ENCODE results near the gene RIMBP2.

The RIMBP2 gene

GRCh38 chr12:130572553-130572952 lies 143.5 kb downstream of the RIMBP2 start:
- Mint-ChIP-seq H3K27me3 (no peaks in the 10 kb centered on the region), H3K27ac (no peak overlapping the region), H3K4me3 (no peak overlapping the region), H3K9me3 (no peaks in the 10 kb centered on the region), H3K4me1 (ENCODE audit: low read depth) (no peaks in the 10 kb centered on the region), H3K36me3 (ENCODE audit: low read depth) (no peaks in the 10 kb centered on the region)

GRCh38 chr12:130571734-130572133 lies 144.4 kb downstream of the RIMBP2 start:
- Mint-ChIP-seq H3K4me3 (no peak overlapping the region), H3K9me3 (peaks cover 3% of the 10 kb centered on the region), H3K36me3 (ENCODE audit: low read depth) (no peaks in the 10 kb centered on the region), H3K4me1 (ENCODE audit: low read depth) (no peaks in the 10 kb centered on the region), H3K27ac (no peak overlapping the region), H3K27me3 (no peaks in the 10 kb centered on the region)

GRCh38 chr12:130571089-130571488 lies 145.0 kb downstream of the RIMBP2 start:
- no peaks in the 10 kb centered on the region for H3K4me1 Mint-ChIP-seq (ENCODE audit: low read depth)
- H3K36me3 Mint-ChIP-seq (ENCODE audit: low read depth), result no peaks in the 10 kb centered on the region
- peaks cover 7% of the 10 kb centered on the region for H3K9me3 Mint-ChIP-seq
- H3K27ac Mint-ChIP-seq, result no peak overlapping the region
- no peak overlapping the region for H3K4me3 Mint-ChIP-seq
- H3K27me3 Mint-ChIP-seq, result no peaks in the 10 kb centered on the region

GRCh38 chr12:130569521-130569920 lies 146.6 kb downstream of the RIMBP2 start:
- no peak overlapping the region for H3K4me3 Mint-ChIP-seq

GRCh38 chr12:130568501-130568900 lies 147.6 kb downstream of the RIMBP2 start:
- Mint-ChIP-seq H3K36me3 (ENCODE audit: low read depth) (no peaks in the 10 kb centered on the region), H3K9me3 (peaks cover 15% of the 10 kb centered on the region), H3K4me3 (no peak overlapping the region), H3K4me1 (ENCODE audit: low read depth) (no peaks in the 10 kb centered on the region), H3K27ac (no peak overlapping the region), H3K27me3 (no peaks in the 10 kb centered on the region)

More at GRCh38 chr12:130569521-130569920, 146.6 kb downstream of the RIMBP2 start:
- Mint-ChIP-seq H3K4me1 (ENCODE audit: low read depth) (no peaks in the 10 kb centered on the region), H3K27ac (no peak overlapping the region), H3K9me3 (peaks cover 15% of the 10 kb centered on the region), H3K36me3 (ENCODE audit: low read depth) (no peaks in the 10 kb centered on the region), H3K27me3 (no peaks in the 10 kb centered on the region)

GRCh38 chr12:130568041-130568440 lies 148.1 kb downstream of the RIMBP2 start:
- H3K36me3 Mint-ChIP-seq (ENCODE audit: low read depth), result no peaks in the 10 kb centered on the region
- H3K27me3 Mint-ChIP-seq, result no peaks in the 10 kb centered on the region
- no peak overlapping the region for H3K27ac Mint-ChIP-seq
- peaks cover 15% of the 10 kb centered on the region for H3K9me3 Mint-ChIP-seq
- H3K4me1 Mint-ChIP-seq (ENCODE audit: low read depth), result no peaks in the 10 kb centered on the region
- H3K4me3 Mint-ChIP-seq, result no peak overlapping the region

- H3K4me1 Mint-ChIP-seq (ENCODE audit: low read depth), result no peaks in the 10 kb centered on the region
- H3K36me3 Mint-ChIP-seq (ENCODE audit: low read depth), result no peaks in the 10 kb centered on the region
- no peak overlapping the region for H3K27ac Mint-ChIP-seq
- no peaks in the 10 kb centered on the region for H3K27me3 Mint-ChIP-seq
- H3K9me3 Mint-ChIP-seq, result peaks cover 15% of the 10 kb centered on the region
- no peak overlapping the region for H3K4me3 Mint-ChIP-seq
Observed at GRCh38 chr12:130566446-130567155, 149.5 kb downstream of the RIMBP2 start.

- Mint-ChIP-seq H3K9me3 (peaks cover 15% of the 10 kb centered on the region), H3K4me1 (ENCODE audit: low read depth) (no peaks in the 10 kb centered on the region), H3K27ac (no peak overlapping the region), H3K4me3 (no peak overlapping the region), H3K36me3 (ENCODE audit: low read depth) (no peaks in the 10 kb centered on the region), H3K27me3 (no peaks in the 10 kb centered on the region)
Observed at GRCh38 chr12:130565189-130565588, 150.9 kb downstream of the RIMBP2 start.

- H3K4me1 Mint-ChIP-seq (ENCODE audit: low read depth), result no peaks in the 10 kb centered on the region
- H3K27me3 Mint-ChIP-seq, result no peaks in the 10 kb centered on the region
- H3K36me3 Mint-ChIP-seq (ENCODE audit: low read depth), result no peaks in the 10 kb centered on the region
- H3K27ac Mint-ChIP-seq, result no peak overlapping the region
- no peak overlapping the region for H3K4me3 Mint-ChIP-seq
- peaks cover 15% of the 10 kb centered on the region for H3K9me3 Mint-ChIP-seq
Observed at GRCh38 chr12:130563323-130563722, 152.8 kb downstream of the RIMBP2 start.

GRCh38 chr12:130562716-130563115 lies 153.4 kb downstream of the RIMBP2 start:
- Mint-ChIP-seq H3K36me3 (ENCODE audit: low read depth) (no peaks in the 10 kb centered on the region), H3K4me3 (no peak overlapping the region), H3K27ac (no peak overlapping the region), H3K9me3 (peaks cover 15% of the 10 kb centered on the region), H3K27me3 (peaks cover 5% of the 10 kb centered on the region), H3K4me1 (ENCODE audit: low read depth) (no peaks in the 10 kb centered on the region)

GRCh38 chr12:130560321-130560720 lies 155.8 kb downstream of the RIMBP2 start:
- H3K4me3 Mint-ChIP-seq, result no peak overlapping the region

GRCh38 chr12:130559806-130560205 lies 156.3 kb downstream of the RIMBP2 start:
- Mint-ChIP-seq H3K36me3 (ENCODE audit: low read depth) (no peaks in the 10 kb centered on the region), H3K4me1 (ENCODE audit: low read depth) (no peaks in the 10 kb centered on the region), H3K4me3 (no peak overlapping the region), H3K9me3 (no peaks in the 10 kb centered on the region), H3K27me3 (peaks cover 6% of the 10 kb centered on the region), H3K27ac (no peak overlapping the region)

More at GRCh38 chr12:130560321-130560720, 155.8 kb downstream of the RIMBP2 start:
- H3K27me3 Mint-ChIP-seq, result peaks cover 6% of the 10 kb centered on the region
- H3K9me3 Mint-ChIP-seq, result peaks cover 1% of the 10 kb centered on the region
- H3K27ac Mint-ChIP-seq, result no peak overlapping the region
- H3K4me1 Mint-ChIP-seq (ENCODE audit: low read depth), result no peaks in the 10 kb centered on the region
- no peaks in the 10 kb centered on the region for H3K36me3 Mint-ChIP-seq (ENCODE audit: low read depth)

GRCh38 chr12:130557886-130558765 lies 158.0 kb downstream of the RIMBP2 start:
- Mint-ChIP-seq H3K27ac (no peak overlapping the region), H3K4me3 (no peak overlapping the region), H3K4me1 (ENCODE audit: low read depth) (no peaks in the 10 kb centered on the region), H3K9me3 (no peaks in the 10 kb centered on the region), H3K36me3 (ENCODE audit: low read depth) (no peaks in the 10 kb centered on the region), H3K27me3 (peaks cover 6% of the 10 kb centered on the region)

GRCh38 chr12:130557201-130557600 lies 158.9 kb downstream of the RIMBP2 start:
- peaks cover 6% of the 10 kb centered on the region for H3K27me3 Mint-ChIP-seq

GRCh38 chr12:130556486-130557055 lies 159.5 kb downstream of the RIMBP2 start:
- H3K27ac Mint-ChIP-seq, result no peak overlapping the region
- H3K27me3 Mint-ChIP-seq, result peaks cover 6% of the 10 kb centered on the region
- no peaks in the 10 kb centered on the region for H3K9me3 Mint-ChIP-seq
- no peaks in the 10 kb centered on the region for H3K36me3 Mint-ChIP-seq (ENCODE audit: low read depth)
- no peaks in the 10 kb centered on the region for H3K4me1 Mint-ChIP-seq (ENCODE audit: low read depth)
- H3K4me3 Mint-ChIP-seq, result no peak overlapping the region

More at GRCh38 chr12:130557201-130557600, 158.9 kb downstream of the RIMBP2 start:
- Mint-ChIP-seq H3K36me3 (ENCODE audit: low read depth) (no peaks in the 10 kb centered on the region), H3K27ac (no peak overlapping the region), H3K9me3 (no peaks in the 10 kb centered on the region), H3K4me3 (no peak overlapping the region), H3K4me1 (ENCODE audit: low read depth) (no peaks in the 10 kb centered on the region)
